Breast epithelium (tissue), 3 donors: ENCODE measurements around the gene STRN3.

Experiments used
- POLR2A ChIP-seq: fragments of 450-650 bp; IDR thresholded peaks from one replicate; pipeline ENCODE4 v1.6.1; 2016; ENCODE audit warnings: antibody characterized with exemption, mild to moderate bottlenecking, moderate library complexity
- POLR2AphosphoS5 ChIP-seq, 3 donors: sonication (generic); formaldehyde crosslinking; IDR thresholded peaks; one replicate each; pipeline ENCODE4 v1.6.1; 2017; ENCODE audit warnings: antibody characterized with exemption in 3 of 3

GRCh38 chr14:30980980-30981379 lies 45.2 kb downstream of the STRN3 start:
- TF ChIP-seq POLR2AphosphoS5 (IDR thresholded peaks at IDR 0.05), result no peak
- no peak for TF ChIP-seq POLR2A
